Keratinocyte (primary cell): ENCODE data around the gene CPED1.

Source experiments
- EZH2 ChIP-seq: IDR thresholded peaks from one replicate; pipeline ENCODE4 v1.6.1; 2012; ENCODE audit warnings: inconsistent platforms, mild to moderate bottlenecking, low read length, moderate library complexity
- TF ChIP-seq, protein P1 (sequence below), 3 experiments: IDR thresholded peaks in 1 of 3; conservative IDR thresholded peaks in 1 of 3; optimal IDR thresholded peaks in 1 of 3; 2 replicates in 2 of 3; 3 replicates in 1 of 3; pipeline versions ENCODE3 to v1.5.1; 2011; ENCODE audit warnings: low read length in 3 of 3, mild to moderate bottlenecking in 3 of 3, moderate library complexity in 2 of 3, control low read depth in 1 of 3, inconsistent platforms in 1 of 3; ENCODE audit not compliant: insufficient read depth in 2 of 3; ENCODE audit errors: extremely low read depth in 1 of 3

DNA sequence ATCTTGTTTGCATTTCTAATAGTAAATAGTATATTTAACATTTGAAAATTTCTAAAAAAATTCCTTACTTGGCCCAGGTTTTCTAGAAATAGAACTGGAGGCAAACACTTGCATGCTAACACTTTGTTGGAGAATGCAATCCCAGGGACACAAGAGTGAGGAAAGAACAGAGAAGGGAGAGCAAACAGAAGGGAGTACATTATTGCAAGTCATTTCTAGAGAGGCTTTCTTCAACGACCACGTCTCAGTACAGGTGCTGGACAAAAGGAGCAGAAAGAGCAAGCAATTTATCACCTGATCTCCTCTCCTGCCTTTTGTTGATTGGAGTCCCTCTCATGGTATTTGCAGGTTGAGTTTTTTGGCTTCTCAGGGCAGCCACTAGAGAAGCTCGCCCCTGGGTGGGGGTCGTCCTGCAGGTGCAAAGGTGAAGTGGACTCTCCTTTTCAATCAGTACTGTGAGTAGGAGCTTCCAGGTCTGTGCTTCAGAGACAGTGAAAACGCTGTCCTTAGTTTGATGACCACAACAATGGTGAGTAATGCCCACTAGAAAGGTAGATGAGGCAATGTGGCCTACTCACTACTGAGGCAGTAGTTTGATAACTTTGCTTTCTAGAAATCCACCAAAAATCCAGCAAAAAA is 5.2 kb downstream of the CPED1 start:
- no peak for TF ChIP-seq EZH2
- TF ChIP-seq, protein P1, sequence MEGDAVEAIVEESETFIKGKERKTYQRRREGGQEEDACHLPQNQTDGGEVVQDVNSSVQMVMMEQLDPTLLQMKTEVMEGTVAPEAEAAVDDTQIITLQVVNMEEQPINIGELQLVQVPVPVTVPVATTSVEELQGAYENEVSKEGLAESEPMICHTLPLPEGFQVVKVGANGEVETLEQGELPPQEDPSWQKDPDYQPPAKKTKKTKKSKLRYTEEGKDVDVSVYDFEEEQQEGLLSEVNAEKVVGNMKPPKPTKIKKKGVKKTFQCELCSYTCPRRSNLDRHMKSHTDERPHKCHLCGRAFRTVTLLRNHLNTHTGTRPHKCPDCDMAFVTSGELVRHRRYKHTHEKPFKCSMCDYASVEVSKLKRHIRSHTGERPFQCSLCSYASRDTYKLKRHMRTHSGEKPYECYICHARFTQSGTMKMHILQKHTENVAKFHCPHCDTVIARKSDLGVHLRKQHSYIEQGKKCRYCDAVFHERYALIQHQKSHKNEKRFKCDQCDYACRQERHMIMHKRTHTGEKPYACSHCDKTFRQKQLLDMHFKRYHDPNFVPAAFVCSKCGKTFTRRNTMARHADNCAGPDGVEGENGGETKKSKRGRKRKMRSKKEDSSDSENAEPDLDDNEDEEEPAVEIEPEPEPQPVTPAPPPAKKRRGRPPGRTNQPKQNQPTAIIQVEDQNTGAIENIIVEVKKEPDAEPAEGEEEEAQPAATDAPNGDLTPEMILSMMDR (optimal IDR thresholded peaks at IDR 0.05 in 1 of 3, IDR thresholded peaks at IDR 0.05 in 1 of 3, conservative IDR thresholded peaks at IDR 0.05 in 1 of 3; ENCODE audit: extremely low read depth in 1 of 3, insufficient read depth in 2 of 3, low read length in 3 of 3), result no peak
